IPS DF 19.7 (cell line): ENCODE data around the gene CLRN2.

Experiments used
- DNase-seq: peaks from one replicate; pipeline ENCODE4 v3.0.0-alpha.2; 2013; ENCODE audit warnings: low read depth, low spot score

CLRN2 gene, protein sequence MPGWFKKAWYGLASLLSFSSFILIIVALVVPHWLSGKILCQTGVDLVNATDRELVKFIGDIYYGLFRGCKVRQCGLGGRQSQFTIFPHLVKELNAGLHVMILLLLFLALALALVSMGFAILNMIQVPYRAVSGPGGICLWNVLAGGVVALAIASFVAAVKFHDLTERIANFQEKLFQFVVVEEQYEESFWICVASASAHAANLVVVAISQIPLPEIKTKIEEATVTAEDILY

DNA sequence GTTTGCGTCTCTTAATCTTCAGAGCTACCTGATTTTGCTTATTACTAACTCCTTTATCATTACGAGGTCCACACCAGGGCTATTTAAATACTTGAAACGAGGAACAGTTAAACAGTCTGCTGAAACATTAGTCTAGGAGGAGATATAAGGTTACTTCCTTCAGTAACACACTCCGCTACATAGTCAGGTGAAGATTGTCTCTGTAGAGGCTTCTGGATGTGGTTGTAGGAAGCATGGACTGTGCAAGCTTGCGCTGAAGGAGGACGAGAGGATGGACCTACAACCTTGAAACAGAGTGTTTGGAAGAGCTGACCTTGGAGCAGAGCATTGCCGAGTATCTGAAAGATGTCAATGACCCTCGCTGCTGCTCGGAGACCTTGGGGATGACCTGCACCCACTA, at the start of gene CLRN2:
Gene CLRN2 (plus strand): TSS at position 301 of the 400 bp plus-strand sequence. CDS start 102 bp downstream, outside the sequence.
- DNase-seq: no peak

DNA sequence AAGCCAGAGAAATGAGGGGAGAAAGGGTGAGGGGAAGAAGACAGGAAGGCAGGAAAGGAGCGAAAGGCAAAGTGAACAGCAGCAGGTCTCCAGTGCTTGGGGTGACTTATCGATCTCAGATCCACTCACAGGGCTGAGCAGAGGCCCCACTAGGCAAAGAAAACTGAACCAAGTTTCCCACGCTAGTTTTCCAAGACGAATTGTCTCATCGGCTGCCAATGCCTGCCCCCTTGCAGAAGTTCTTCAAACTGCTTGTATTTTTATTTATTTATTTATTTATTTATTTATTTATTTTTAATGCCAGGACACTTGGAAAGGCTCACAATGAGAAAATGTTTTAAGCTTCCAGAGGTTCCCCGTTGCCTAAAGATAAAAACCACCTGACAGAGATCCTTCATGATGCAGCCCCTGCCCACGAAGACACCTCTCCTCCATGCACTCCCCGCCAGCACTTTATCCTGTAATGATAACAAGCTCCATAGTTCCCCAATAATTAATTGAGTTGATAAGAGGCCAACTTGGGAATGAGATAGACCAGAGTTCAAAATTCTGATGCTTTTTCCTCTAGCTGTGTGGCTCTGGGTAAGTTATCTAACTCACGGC, 46.2 kb upstream of the CLRN2 start:
- DNase-seq: no peak

DNA sequence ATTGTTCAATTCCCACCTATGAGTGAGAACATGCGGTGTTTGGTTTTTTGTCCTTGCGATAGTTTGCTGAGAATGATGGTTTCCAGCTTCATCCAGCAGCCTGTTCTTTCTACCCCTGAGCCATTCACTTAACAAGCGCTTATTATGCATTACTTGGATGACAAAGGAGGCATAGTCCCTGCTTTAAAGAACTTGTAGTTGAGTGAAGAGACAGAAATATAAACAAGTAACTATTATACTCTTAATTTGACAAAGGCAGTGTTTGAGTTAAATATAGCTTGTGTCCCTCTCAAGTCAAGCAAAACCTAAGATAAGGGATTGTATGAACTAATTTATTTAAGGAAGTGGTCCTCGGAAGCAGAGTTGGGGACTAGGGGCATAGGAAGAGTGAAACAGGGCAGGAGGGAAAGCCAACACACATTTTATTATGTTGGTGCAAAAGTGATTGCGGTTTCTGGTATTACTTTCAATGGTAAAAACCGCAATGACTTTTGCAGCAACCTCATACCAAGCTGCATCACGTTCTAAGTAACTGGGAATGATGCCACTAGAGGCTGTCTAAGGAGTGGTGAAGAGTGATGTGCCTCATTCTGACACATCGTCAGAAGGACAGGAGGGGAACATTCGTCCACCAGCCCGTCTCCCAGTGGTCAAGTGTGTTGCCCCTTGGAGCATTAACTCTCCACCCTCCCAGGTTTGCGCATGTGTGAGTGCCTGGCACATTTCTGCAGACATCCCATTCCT, 44.9 kb upstream of the CLRN2 start:
- no peak for DNase-seq

DNA sequence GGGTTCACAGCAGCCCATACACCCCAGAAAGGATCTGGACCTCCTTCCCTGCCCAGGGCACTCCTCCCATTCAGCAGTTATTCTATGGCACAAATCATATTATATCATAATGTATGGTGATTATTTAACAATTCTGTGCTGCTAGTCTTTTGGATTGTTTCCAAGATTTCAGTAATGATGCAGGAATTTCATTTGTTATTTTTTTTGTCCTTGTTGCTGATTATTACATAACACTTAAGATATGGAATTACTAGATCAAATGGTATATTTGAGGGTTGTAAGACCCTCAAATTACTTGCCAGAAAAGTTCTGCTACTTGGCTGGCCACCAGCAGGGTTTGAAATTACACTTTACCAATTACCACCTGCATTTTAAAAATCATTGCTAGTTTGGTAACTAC, 39.5 kb upstream of the CLRN2 start:
- no peak for DNase-seq

DNA sequence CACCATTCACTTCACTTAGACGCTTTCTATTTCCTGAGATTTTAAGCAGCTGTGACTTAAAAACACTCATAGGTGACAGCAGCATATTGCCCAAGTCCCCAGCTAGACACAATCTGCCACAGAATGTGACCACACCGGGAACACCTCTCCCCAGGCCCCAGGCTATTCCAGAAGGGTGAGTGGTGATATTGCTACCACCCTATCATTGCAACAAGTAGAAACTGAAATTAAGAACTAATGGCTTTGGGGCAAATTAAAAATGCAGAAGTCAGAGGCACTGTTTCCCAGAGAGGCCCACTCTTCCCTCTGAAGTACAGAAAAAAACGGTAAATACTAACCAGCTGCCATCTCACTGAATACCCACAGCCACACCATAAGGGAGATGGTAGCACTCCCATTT, 38.1 kb upstream of the CLRN2 start:
- DNase-seq: no peak

DNA sequence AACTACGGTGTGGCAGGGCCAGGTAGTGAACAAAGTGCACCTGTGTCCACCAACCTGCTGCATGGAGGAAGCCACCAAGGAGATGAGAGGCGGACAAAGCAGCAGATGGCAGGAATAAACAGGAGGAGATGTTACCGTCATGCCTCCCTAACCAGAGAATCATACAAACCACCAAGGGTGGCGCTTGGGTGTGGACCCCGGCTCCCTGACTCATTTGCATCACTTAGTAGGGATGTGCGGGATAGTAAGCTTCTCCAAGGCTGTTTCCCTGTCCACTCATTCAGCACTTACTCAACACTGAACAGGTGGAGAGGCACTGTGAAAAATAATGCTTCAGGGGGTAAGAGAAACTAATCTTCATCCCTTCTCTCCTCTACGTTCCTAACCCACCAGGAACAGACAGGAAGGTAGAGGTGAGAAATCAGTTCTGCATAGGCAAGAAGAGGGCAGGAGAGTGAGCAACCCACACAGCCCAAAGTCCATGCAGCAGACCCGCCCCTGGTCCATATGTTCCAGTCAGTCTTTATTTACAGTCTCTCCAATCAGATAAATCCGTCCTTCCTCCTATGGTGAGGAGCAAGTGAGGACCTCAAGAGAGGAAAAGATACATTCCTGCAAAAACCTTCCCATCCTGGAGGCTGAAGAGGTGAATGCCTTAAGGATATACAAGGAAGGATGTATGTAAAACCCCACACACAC, 37.0 kb upstream of the CLRN2 start:
- DNase-seq: no peak

DNA sequence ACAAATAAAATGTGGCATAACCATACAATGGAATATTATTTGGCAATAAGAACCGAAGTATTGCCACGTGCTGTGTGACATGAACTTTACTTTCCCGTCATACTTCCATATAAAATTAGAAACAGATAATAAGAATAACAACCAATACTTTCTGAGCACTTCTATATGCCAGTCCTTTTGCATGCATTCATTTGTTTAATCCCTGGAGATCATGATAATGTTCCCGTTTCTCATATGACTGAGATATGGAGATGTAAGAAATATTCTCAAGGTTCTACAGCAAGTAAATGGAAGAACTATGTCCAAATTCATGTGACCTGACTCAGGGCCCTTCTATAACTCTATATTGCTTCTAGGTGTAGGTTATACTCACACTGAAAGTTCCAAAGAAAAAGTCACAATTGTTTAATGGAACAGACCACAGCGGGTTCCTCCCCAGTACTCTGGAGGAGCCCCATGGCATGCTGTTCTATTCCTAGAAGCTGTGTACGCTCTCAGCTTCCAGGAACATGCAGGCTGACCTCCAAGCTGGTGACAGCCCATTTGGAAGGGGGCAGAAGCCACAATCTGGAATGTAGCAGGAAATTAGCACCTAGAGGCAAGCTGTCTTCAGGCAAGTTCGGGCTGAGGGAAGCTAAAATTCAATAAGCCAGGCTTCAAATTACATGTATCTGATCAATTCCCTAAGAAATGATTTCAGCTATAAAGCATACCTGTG, 34.6 kb upstream of the CLRN2 start:
- DNase-seq: no peak

DNA sequence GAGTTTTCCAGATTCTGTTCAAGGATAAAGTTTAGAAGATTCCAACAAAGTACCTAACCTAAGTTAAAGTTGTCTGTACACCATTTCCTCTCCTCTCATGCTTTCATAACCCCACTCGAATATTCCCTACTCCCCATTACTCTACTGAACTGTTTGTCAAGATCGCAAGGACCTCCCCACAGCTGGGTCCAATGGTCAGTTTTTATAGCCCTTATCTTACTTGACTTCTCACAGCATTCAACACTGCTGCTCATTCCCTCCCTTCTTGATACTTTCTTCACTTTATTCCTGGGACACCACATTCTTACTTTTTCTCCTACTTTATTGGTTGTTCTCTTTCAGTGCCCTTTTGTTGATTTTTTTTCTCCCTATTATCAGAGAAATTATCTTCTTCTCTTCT, 34.0 kb upstream of the CLRN2 start:
- no peak for DNase-seq

DNA sequence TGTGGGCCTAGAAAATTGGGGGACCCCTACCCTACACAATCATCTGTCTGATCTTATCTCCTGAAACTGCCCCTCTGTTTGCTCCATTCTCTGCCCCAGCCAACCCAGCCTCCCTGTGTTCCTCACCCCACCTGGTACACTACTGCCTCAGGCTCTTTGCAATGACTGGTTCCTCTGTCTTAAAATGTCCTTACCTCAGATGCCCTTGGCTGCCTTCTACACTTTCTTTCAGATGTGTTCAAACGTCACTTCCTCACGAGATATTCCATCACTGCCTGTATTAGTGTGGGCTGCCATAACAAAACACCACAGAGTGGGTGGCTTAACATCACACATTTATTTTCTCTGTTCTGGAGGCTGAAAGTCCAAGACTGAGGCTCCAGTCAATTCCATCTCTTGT, 32.2 kb upstream of the CLRN2 start:
- DNase-seq: no peak

DNA sequence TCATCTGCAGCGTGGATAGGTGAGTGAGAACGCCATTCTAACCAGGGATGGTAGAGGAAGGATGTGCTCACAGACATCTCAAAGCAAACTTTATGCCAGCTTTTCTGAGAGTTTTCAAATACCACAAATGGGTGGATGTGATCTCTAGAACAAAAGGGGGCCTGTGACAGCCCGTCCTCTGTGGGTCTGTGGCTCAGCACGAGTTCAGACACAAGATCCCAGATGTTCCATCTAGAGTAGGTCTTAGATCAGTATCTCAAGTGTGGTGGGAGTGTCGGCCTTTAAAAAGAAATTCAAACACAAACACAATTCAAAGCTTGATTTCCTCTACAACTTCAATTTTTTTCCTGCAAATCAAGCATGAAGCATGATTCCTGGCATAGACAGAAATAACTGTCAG, 25.8 kb upstream of the CLRN2 start:
- DNase-seq: no peak

DNA sequence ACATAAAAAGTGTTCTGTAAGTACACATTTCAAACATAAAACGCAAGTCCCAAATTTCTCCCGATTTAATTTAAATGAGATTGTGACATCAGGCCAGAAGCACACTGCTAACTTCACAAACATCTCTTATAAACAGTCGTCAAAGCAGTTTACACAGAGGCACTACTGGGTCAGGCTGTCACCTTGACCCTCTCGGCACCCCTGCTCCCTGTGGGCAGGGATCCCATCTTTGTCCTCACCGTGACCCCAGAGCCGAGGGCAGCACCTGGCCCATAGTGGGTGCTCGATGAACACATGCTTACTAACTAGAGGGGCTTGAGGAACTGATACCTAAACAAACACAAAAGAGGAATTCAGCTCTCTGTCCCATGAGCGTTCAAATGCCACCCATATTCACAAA, 25.2 kb upstream of the CLRN2 start:
- no peak for DNase-seq

DNA sequence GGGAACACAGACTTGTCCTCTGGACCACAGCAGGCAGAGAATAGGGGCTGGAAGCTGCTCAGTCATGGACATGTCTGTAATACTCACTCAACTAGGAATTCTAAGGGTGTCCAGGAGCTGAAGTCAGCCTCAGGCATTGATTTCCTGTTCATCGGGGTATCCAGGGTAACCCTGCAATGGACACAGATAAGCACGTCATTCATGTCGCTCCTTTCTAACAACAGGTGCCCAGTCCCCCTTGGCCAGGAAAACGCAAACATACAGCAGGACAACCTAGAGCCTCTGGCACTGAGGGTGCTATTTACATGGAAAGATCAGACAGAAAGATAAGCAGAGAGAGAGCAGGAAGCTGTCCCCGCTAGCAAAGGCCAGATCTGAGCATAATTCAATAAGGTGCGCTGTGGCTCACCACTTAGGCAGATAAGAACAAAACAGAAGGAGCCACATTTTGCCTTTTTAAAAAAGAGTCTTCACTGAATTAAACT, 24.3 kb upstream of the CLRN2 start:
- no peak for DNase-seq

DNA sequence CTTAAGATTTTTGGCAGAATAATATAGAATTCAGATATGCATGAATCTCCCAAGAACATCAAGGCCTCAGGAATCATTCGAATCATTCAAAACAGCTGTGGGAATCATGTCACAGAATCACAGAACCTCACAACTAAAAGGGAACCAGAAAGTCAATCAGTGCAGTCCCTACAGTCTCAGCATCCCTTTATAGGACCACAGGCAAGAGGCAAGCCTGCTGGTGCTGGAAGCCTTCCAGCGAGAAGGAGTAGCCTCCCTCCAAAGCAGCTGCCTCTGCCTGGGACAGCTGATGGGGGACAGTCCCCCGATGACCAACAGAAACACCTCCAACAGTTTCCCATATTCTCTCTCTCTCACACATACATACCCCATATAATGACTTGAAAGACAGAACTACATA, 23.8 kb upstream of the CLRN2 start:
- no peak for DNase-seq

DNA sequence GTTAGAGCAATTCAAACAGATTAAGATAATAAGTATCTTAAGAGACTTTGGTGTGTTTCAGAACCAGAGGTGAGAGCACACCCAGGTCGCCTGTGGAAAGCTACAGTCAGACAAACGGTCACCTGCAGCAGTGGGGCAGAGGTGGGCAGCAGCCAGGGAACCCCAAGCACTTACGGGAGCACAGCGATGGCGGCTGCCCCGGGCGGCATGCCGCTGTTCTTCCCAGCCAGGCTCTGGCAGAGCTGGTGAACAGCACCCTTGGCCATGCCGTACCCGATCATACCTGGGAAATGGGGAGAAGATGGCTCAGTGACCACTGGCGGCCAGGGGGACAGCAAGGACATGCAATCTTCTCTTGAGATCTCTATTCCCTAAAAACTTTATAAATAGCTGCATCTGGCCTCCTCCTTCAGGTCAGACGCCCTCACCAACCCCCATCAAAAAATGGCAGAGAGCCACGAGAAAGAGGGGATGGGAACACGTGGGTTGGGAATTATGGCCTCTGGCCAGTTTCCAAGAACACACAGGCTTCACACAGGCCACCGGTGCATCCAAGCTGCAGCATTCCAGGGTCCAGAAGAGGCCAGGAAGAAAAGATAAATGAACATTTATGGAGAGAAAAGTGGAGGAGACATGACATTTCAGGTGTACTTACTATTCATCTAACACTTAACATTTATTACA, 22.8 kb upstream of the CLRN2 start:
- DNase-seq: no peak

DNA sequence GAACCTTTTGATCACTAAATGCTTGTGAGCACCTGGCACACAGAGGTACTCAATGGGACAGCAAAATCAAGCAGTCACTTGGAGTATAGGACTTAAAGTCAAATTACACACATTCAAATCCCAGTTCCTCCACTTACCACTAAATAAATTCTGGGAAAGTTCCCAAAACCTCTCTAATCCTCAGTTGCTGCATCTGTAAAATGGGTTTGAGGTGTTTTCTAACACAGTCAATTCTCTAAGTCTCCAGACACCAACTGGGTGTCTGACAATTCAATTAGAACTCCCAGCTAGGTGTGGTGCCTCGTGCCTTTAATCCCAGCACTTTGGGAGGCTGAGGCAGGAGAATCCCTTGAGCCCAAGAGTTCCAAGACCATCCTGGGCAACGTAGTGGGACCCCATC, 22.1 kb upstream of the CLRN2 start:
- no peak for DNase-seq

DNA sequence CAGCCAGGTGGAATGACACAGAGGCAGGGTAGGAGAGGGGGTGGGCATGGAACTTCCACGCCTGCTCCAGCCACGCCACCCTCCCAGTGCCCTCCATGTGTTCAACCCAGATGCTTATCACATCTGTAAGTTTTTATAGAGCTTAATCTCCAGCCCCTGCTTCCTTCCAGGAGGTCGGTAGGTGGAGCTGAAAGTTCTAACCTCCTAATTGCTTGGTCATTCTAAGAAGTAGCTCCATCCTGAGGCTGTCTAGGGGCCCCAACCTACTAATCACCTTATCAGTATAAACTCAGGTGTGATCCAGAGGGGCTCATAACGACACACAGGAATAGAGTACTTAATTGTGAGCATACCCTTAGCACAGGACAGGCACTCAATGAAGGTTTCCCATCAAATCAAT, 21.3 kb upstream of the CLRN2 start:
- no peak for DNase-seq

DNA sequence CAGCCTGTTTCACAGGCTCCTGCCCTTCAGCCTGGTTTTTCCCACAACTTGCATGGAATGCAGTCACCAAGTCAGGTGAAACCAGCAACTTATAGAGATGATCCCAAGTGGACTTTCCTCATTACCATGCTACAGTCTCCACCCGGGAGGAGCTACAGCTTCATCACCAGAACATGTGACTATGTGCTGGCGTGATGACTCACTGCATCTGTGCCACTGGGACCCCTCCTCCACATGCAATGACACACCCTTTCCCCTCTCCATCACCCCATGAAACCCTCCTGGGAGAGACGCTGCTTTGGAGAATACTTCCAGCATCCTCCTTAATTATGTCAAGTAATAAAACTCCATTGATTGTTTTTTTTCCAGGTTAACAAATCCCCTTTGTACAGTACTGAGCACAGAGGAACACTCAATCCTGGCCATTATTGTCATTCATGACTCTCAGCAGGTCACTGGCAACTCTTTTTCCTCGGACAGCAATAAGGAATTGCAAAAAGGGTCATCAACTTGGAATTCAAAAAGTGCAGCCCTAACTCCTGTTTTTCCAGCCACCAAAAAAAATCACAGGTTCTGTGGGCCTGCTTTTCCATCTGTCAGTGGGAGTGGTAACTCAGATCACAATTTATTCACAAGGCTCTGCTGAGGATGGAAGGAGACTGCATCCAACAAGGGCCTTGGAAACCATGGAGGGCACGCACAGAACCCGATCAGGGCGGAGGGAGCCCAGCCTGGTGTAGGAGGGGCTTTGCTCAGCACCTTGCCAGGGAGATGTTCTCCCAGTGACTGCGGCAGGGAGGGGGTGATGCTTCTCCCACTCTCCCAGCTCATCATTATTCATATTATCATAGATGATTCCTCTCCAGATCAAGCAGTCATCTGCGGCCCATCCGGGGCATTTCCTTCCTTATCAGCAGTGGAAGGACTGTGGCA, 20.4 kb upstream of the CLRN2 start:
- no peak for DNase-seq

DNA sequence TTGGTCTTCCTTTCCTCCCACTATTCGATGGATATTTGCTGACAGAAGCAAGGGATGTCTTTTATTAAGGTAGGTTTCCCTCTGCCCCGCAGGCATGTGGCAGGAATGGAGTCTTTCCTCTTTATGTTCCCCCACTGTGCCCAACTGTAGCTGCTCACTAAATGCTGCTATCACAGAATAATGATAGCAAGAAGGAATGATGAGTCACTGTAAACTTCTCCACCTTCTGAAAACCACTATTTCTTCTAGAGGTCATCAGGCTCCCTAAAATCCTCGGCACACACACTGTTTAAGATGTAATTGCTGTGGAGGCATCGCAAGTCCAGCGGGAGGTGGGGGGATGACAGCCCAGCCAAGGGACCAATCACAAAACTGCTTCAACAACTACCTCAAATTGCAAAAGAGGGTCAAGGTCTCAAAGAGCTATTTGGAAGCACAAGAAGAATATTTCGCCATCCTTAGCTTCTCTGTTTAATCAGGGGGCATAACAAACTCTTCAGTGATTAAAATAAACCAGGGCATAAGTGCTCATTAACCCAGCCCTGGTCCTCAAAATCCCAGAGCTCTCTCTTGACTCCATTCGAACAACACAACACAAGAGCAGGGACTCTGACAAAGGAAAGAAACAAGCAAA, 17.0 kb upstream of the CLRN2 start:
- no peak for DNase-seq

DNA sequence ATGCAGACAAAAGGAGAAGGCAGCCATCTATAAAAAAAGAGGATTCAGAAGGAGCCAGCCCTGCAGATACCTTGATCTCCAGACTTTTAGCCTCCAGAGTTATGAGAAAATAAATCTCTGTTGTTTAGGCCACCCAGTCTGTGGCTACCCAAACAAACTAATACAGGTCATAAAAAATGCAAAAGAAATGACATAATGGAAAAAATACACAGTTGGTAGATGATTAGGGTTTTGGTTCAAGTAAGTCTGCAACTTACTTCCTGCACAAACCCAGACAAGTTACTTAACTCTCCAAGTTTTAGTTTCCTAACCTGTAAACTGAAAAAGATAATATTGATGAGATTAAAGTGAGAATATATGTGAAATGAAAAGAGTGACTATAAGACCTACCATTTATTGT, 14.4 kb upstream of the CLRN2 start:
- no peak for DNase-seq

DNA sequence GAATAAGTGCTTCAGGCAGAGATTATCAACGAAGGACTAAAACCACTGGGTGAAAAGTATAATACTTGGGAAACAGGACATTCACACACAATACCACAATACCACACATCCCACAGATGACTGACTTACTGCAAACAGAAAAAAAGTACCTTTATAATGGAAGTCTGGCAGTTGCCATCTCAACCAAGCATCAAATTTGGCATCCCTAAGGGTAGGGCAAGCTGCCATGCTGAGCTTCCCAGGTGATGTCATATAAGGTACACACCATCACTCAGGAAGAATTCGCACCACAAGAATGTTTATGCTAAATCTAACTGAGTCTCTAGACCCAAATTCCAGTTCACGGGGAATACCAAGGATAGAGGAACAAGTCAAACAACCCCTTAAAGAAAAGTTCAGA, 12.2 kb upstream of the CLRN2 start:
- no peak for DNase-seq
